A673 (cell line): ENCODE data around the gene ARID3A.

Experiments used
- EZH2 ChIP-seq: fragments of 200-600 bp; sonication (generic); IDR thresholded peaks from 2 replicates; pipeline ENCODE4 v1.6.1; 2017; ENCODE audit warnings: borderline replicate concordance, low read depth, mild to moderate bottlenecking, mixed read lengths, antibody characterized with exemption, low read length; ENCODE audit not compliant: poor library complexity, severe bottlenecking
- TF ChIP-seq, protein P1 (sequence below): fragments of 300-800, 200-600 bp; sonication (generic); conservative IDR thresholded peaks from 2 replicates; pipeline ENCODE4 v1.5.1; 2017; ENCODE audit warnings: low read depth, mild to moderate bottlenecking, antibody characterized with exemption, low read length, moderate library complexity, mixed read lengths

DNA sequence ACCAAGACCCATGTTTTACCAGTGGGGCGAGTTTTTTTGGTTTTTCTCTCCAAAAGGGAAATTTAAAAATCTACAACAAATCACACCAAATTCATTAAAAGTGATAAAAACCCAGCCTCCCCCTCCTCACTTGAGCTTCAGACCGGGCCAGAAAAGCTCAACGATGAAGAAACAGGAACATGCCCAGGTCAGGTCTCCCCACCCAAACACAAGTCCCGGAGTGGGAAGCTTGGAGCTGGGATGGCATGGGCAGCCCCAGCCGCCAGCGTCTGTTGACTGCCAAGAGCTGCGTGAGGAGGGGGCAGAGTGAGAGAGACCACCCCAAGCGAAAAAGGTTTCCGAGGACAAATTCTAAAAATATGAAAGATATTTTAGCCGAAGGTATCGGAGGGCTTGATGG lies 28.8 kb upstream of the ARID3A start:
- TF ChIP-seq, protein P1, sequence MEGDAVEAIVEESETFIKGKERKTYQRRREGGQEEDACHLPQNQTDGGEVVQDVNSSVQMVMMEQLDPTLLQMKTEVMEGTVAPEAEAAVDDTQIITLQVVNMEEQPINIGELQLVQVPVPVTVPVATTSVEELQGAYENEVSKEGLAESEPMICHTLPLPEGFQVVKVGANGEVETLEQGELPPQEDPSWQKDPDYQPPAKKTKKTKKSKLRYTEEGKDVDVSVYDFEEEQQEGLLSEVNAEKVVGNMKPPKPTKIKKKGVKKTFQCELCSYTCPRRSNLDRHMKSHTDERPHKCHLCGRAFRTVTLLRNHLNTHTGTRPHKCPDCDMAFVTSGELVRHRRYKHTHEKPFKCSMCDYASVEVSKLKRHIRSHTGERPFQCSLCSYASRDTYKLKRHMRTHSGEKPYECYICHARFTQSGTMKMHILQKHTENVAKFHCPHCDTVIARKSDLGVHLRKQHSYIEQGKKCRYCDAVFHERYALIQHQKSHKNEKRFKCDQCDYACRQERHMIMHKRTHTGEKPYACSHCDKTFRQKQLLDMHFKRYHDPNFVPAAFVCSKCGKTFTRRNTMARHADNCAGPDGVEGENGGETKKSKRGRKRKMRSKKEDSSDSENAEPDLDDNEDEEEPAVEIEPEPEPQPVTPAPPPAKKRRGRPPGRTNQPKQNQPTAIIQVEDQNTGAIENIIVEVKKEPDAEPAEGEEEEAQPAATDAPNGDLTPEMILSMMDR: no peak
- TF ChIP-seq EZH2: no peak
